KMS-11 (cell line): ENCODE results near the gene GAPT.

Experiments used
- H2AFZ ChIP-seq: fragments of 200-600 bp; sonication (generic); 2 replicates; pipeline ENCODE4 v1.6.1; 2016; ENCODE audit warnings: antibody characterized with exemption, mixed run types, low read depth
- H3K27ac ChIP-seq: fragments of 200-600 bp; sonication (generic); 2 replicates; pipeline ENCODE4 v1.6.1; 2016; ENCODE audit warnings: mild to moderate bottlenecking, mixed run types
- H3K27me3 ChIP-seq: fragments of 200-600 bp; sonication (generic); 2 replicates; pipeline ENCODE4 v1.6.1; 2017; ENCODE audit warnings: mild to moderate bottlenecking, low read depth, mixed run types, moderate library complexity; ENCODE audit not compliant: insufficient read depth
- H3K36me3 ChIP-seq: fragments of 200-600 bp; sonication (generic); 2 replicates; pipeline ENCODE4 v1.6.1; 2017; ENCODE audit warnings: mild to moderate bottlenecking, mixed run types; ENCODE audit not compliant: insufficient read depth
- H3K4me1 ChIP-seq: fragments of 200-600 bp; sonication (generic); 2 replicates; pipeline ENCODE4 v1.6.1; 2016; ENCODE audit warnings: mild to moderate bottlenecking, low read depth, mixed run types; ENCODE audit not compliant: poor library complexity, severe bottlenecking
- H3K4me2 ChIP-seq: fragments of 200-600 bp; sonication (generic); 2 replicates; pipeline ENCODE4 v1.7.0; 2016; ENCODE audit warnings: mild to moderate bottlenecking, mixed run types
- H3K4me3 ChIP-seq: fragments of 200-600 bp; sonication (generic); IDR thresholded peaks from 2 replicates; pipeline ENCODE4 v1.6.1; 2017; ENCODE audit warnings: low read depth, low read length, mixed read lengths; ENCODE audit not compliant: insufficient read depth
- H3K79me2 ChIP-seq: fragments of 200-600 bp; sonication (generic); 2 replicates; pipeline ENCODE4 v1.6.1; 2016; ENCODE audit warnings: low read depth, mixed run types; ENCODE audit not compliant: insufficient read depth
- H3K9ac ChIP-seq: fragments of 200-600 bp; sonication (generic); 2 replicates; pipeline ENCODE4 v1.6.1; 2016; ENCODE audit warnings: mild to moderate bottlenecking, mixed run types
- H4K20me1 ChIP-seq: fragments of 200-600 bp; sonication (generic); 2 replicates; pipeline ENCODE4 v1.6.1; 2016; ENCODE audit warnings: mild to moderate bottlenecking, mixed run types; ENCODE audit not compliant: insufficient read depth
- TF ChIP-seq, protein P1 (sequence below): fragments of 200-600 bp; sonication (generic); conservative IDR thresholded peaks from 2 replicates; pipeline ENCODE4 v1.6.1; 2017; ENCODE audit warnings: low read depth, mild to moderate bottlenecking, antibody characterized with exemption, low read length, moderate library complexity, mixed read lengths

Gene GAPT

DNA sequence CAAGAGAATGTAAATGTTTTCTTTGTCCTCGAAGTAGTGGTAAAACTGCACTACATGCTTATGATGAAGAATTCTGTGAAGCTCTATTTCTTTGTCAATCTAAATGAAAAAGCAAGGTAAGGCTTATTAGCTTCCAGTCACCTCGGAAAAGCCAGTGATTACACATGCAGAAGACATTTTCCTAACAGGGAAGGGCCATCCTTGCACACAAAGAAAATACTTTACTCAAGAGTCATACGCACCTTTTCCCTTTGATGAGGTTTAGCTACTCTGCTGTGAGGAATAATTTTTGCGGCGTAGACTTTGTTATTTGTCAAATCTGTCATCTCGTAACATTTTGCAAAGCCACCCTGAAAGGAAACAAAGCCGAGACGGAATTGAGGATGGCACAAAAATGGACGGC is 32.5 kb upstream of the GAPT start:
- H3K27me3 ChIP-seq = no peaks in the 10 kb centered on the region
- H3K79me2 ChIP-seq = no peaks in the 10 kb centered on the region
- H2AFZ ChIP-seq = no peak overlapping the region; the same call in 1 of the 2 replicates
- TF ChIP-seq, protein P1, sequence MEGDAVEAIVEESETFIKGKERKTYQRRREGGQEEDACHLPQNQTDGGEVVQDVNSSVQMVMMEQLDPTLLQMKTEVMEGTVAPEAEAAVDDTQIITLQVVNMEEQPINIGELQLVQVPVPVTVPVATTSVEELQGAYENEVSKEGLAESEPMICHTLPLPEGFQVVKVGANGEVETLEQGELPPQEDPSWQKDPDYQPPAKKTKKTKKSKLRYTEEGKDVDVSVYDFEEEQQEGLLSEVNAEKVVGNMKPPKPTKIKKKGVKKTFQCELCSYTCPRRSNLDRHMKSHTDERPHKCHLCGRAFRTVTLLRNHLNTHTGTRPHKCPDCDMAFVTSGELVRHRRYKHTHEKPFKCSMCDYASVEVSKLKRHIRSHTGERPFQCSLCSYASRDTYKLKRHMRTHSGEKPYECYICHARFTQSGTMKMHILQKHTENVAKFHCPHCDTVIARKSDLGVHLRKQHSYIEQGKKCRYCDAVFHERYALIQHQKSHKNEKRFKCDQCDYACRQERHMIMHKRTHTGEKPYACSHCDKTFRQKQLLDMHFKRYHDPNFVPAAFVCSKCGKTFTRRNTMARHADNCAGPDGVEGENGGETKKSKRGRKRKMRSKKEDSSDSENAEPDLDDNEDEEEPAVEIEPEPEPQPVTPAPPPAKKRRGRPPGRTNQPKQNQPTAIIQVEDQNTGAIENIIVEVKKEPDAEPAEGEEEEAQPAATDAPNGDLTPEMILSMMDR = no peak
- peak overlapping the region; percentile 56 for H3K4me2 ChIP-seq
- no peaks in the 10 kb centered on the region for H3K36me3 ChIP-seq
- H3K4me1 ChIP-seq = peaks cover 11% of the 10 kb centered on the region
- no peaks in the 10 kb centered on the region for H4K20me1 ChIP-seq
- peak overlapping the region; percentile 93; the same call in 1 of the 2 replicates for H3K9ac ChIP-seq
- no peak overlapping the region for H3K4me3 ChIP-seq
- H3K27ac ChIP-seq = no peak overlapping the region

- TF ChIP-seq, protein P1 = no peak
- Histone ChIP-seq H4K20me1 (no peaks in the 10 kb centered on the region), H3K9ac (peak overlapping the region; percentile 93; the same call in 1 of the 2 replicates), H3K27me3 (no peaks in the 10 kb centered on the region), H3K4me2 (peak overlapping the region; percentile 56), H3K79me2 (no peaks in the 10 kb centered on the region), H3K4me3 (no peak overlapping the region), H3K36me3 (no peaks in the 10 kb centered on the region), H3K4me1 (peaks cover 11% of the 10 kb centered on the region), H3K27ac (no peak overlapping the region), H2AFZ (peak overlapping the region; percentile 93)
Measured at GRCh38 chr5:58459146-58460001, 31.9 kb upstream of the GAPT start.

DNA sequence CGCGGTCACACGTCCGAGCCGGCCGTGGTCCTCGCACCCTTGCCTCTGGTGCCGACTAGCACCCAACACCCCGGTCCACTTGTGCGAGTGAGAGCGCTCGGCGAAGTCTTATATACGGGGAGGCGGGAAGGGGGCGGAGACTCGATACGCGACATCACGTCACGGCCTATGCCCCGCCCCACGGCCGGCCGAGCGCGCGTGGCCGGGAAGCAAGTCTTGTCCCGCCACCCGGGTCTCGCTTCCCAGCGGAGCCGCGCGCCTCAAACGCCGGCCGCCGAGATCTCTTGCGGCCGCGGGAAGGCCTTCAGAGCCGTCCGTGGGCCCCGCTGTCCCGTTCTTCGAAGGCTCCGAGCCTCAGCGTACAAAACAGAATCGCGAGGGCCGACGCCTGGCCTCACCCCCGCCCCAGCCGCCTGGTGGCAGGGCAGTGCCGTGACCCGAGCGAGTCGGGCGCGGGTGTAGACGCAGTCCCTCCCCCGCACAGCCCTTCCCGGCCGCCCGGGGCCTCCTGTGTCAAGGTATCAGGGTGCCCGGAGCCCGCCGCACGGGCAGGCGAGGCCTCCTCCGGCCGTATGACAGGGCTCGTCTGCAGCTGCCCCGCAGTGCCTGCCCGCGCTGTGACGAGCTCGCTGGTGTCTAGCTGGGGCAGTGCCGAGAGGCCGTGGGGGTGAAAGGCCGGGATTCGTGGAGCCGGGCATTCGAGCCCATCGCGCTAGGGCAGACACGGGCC is 31.1 kb upstream of the GAPT start, which contains the start of gene PLK2:
Gene PLK2 (minus strand): TSS at position 85 of the 730 bp plus-strand sequence. CDS start 127 bp downstream, outside the sequence.
- H3K27me3 ChIP-seq = no peaks in the 10 kb centered on the region
- TF ChIP-seq, protein P1 = no peak
- H3K36me3 ChIP-seq = no peaks in the 10 kb centered on the region
- peak within 1 kb of the TSS; percentile 93 for H2AFZ ChIP-seq
- peaks cover 11% of the 10 kb centered on the region for H3K4me1 ChIP-seq
- H3K27ac ChIP-seq = peak within 1 kb of the TSS; percentile 79
- H3K4me2 ChIP-seq = peak within 1 kb of the TSS; percentile 56
- no peaks in the 10 kb centered on the region for H3K79me2 ChIP-seq
- H3K4me3 ChIP-seq = no peak within 1 kb of the TSS
- peak within 1 kb of the TSS; percentile 93 for H3K9ac ChIP-seq
- H4K20me1 ChIP-seq = no peaks in the 10 kb centered on the region

DNA sequence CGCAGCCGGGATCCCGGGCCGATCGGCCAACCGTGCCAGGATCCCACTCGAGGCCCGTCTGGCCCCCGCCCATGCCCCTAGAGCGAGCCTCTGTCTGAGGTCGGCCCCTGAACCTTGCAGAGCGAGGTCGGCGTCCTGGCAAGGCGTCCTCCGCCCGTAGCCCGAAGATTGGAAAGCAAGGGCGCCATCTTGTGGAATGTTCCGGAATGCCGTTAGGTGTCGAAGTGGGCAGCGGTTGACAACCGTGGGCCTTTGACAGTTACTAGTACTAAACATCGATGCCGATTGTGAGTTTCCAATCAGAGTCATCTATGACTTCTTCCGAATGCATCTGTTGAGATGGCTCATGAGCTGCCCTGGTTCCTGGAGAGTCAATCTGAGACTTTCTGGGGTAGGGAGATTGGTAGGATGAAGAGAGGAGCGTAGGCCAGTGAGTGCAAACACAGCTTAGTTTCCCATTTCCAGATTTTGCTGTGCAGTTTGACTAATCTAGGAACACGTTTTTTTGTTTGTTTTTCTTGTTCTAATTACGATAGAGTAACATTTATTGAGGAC is 30.4 kb upstream of the GAPT start:
- H4K20me1 ChIP-seq = no peaks in the 10 kb centered on the region
- TF ChIP-seq, protein P1 = peak; percentile 88
- H3K4me3 ChIP-seq = no peak overlapping the region
- H3K4me2 ChIP-seq = peak overlapping the region; percentile 56
- peak overlapping the region; percentile 93 for H2AFZ ChIP-seq
- no peaks in the 10 kb centered on the region for H3K36me3 ChIP-seq
- H3K27me3 ChIP-seq = no peaks in the 10 kb centered on the region
- peak overlapping the region; percentile 79 for H3K27ac ChIP-seq
- H3K4me1 ChIP-seq = peaks cover 11% of the 10 kb centered on the region
- H3K9ac ChIP-seq = peak overlapping the region; percentile 93
- H3K79me2 ChIP-seq = no peaks in the 10 kb centered on the region
